Ovary (tissue), 9 donors: Measurements from ENCODE around the gene SPATA16. TPM values are rescaled to one million over a fixed set of nuclear protein-coding genes. Genes with fewer than 3 reads are reported as not detected.

Experiments used
- DNase-seq, 5 donors: peaks; one replicate each; pipeline ENCODE4 v3.0.0-alpha.2; 2019 to 2020
- H3K27ac ChIP-seq, 2 donors: fragments of 200-600 bp; one replicate each; pipeline versions ENCODE4 v1.5.1 to v1.8.0; 2019 to 2022
- H3K27me3 ChIP-seq: fragments of 200-600 bp; one replicate; pipeline ENCODE4 v1.8.0; 2022
- H3K36me3 ChIP-seq: fragments of 200-600 bp; sonication (generic); one replicate; pipeline ENCODE4 v1.5.1; 2019
- H3K4me1 ChIP-seq: one replicate; pipeline ENCODE4 v1.8.1; 2013; ENCODE audit warnings: mild to moderate bottlenecking, moderate library complexity; ENCODE audit not compliant: insufficient read depth
- H3K4me3 ChIP-seq: fragments of 200-600 bp; sonication (generic); one replicate; pipeline ENCODE4 v1.5.1; 2017
- H3K9me3 ChIP-seq, 2 donors: fragments of 200-600 bp in 1 of 2; sonication (generic) in 1 of 2; one replicate each; pipeline versions ENCODE4 v1.5.1 to v1.8.1; 2013 to 2019; ENCODE audit warnings: mild to moderate bottlenecking in 1 of 2, moderate library complexity in 1 of 2
- EP300 ChIP-seq: sonication (generic); formaldehyde crosslinking; IDR thresholded peaks from one replicate; pipeline ENCODE4 v1.6.1; 2017; ENCODE audit warnings: antibody characterized with exemption
- POLR2A ChIP-seq: fragments of 450-650 bp; IDR thresholded peaks from one replicate; pipeline ENCODE4 v1.6.1; 2017; ENCODE audit warnings: antibody characterized with exemption, mild to moderate bottlenecking, moderate library complexity
- WGBS, 3 donors: extraction: QIAGEN DNeasy Blood & Tissue Kit in 1 of 3; methylation state at CpG; one replicate each; pipeline versions ENCODE4 v1.1.5 to v1.1.7; 2013 to 2017; 5-methylcytosine and 5-hydroxymethylcytosine counted together
- intact Hi-C, 4 donors: fragments of 100-400 bp; cut with DNase I; formaldehyde crosslinking; loops; one replicate each; pipeline versions ENCODE4 v1.11.0 to v1.15.1; 2022 to 2023
- polyA plus RNA-seq, 2 donors: library from polyadenylated mRNA; stranded (reverse); fragments of 200-250 nt in 1 of 2; fragments of 350-450 nt in 1 of 2; fragmentation: Illumina TruSeq in 1 of 2; extraction: RNeasy Lipid Tissue Mini Kit (QIAGEN cat#74804) in 1 of 2; gene quantifications; one replicate each; pipeline ENCODE4 v1.2.3, GENCODE V29; 2013 to 2014
- total RNA-seq, 7 donors: library from RNA; depleted of rRNA in 2 of 7; stranded (reverse); fragments of >200 nt in 2 of 7; fragmentation: NEBNext Ultra II Directional in 3 of 7; extraction: Animal tissue kit (Norgen Biotek cat#: 25700) in 3 of 7; gene quantifications; one replicate each; pipeline versions ENCODE4 v1.1.0 to v1.2.4, GENCODE V29; 2016 to 2023
- TF ChIP-seq, protein P1 (sequence below), 3 donors: fragments of 450-650 bp in 2 of 3; fragments of 200-600 bp in 1 of 3; IDR thresholded peaks; one replicate each; pipeline versions ENCODE4 v1.5.1 to v1.8.0; 2016 to 2022; ENCODE audit warnings: antibody characterized with exemption in 3 of 3, mild to moderate bottlenecking in 1 of 3
- donor health status: DM: no; HTN: no; CAD: no; lungs with moderate emphysema.
- donor health status: DM: no; HTN: no; CAD: no.
- donor health status: Bipolar disorder and iron deficiency.
- donor health status: DM: yes; HTN: yes; CAD: no.
- donor health status: DM: no; HTN: no; CAD: no.
- donor health status: DM: yes; HTN: yes; CAD: no.

The SPATA16 gene
- total and polyA plus RNA-seq, 9 donors = not detected

DNA sequence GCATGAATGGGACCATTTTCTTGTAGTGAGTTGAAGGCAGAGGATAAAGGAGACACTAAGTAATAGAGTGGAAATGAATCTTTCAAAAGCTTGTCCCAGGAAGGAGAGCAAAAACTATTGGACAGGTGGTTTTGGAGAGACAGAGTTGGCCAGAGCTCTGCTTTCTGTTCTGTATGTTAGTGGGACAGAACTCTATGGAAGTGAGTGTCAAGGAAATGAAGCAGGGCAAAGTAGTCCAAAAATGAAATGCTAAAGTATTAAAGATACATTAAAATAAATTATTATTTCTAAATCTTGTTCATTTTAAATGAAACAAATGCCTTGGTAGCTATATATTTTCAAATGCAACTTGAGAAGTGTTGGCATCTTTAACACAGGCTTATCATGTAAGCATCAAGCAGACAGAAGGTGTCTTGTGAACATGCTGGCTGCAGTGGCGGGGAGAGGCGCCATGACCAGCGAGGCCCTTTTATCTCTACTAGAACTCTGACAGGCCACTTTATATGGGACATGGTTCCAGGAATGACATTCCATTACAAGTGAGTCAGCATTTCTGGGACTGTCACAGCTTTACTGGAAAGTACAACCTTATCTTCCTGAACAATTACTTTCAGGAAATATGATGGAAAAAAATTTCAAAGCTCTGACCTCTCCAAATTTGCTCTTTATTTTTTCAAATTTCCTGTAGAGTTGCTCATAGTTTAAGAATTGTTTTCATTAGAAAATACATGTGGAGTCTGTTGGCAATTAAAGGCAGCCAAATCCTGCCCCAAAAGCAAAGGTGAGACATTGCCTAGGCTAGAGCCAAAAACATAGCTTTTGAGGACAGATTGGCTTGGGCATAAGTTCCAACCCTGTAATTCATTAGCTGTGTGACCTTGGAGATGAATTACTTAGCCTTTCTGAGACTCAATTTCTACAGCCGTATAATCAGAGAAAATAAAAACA lies 284.0 kb downstream of the SPATA16 start:
- Histone ChIP-seq H3K4me1 (no peaks in the 10 kb centered on the region), H3K27ac (no peak overlapping the region), H3K27me3 (no peaks in the 10 kb centered on the region), H3K36me3 (no peaks in the 10 kb centered on the region), H3K9me3 (no peaks in the 10 kb centered on the region), H3K4me3 (no peak overlapping the region)
- WGBS, 3 donors = 54 to 60% (median 54%) methylated on average over 4 of the region's 4 CpGs
- peak; percentile 41 for TF ChIP-seq EP300
- no peak for TF ChIP-seq POLR2A
- DNase-seq = no peak
- intact Hi-C loops = no loop called here

DNA sequence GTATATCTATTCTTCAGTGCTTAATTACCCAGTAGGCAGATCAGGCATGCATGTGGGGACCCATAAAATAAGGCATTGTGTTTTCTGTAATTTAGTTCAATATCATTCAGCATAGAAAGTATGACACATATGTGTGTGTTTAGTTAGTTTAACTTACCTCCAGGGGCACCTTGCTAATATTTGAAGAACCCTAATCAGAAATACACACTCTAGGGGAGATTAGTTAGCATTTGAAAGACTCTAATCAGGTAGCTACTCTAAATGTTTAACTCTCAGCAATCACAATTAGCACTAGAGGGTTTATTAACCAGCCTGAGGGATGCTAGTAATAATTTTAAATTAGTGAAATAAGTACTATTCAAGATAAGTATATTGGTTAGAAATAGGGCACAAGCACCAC lies 286.0 kb downstream of the SPATA16 start:
- Histone ChIP-seq H3K27ac (no peak overlapping the region), H3K4me3 (no peak overlapping the region), H3K4me1 (no peaks in the 10 kb centered on the region), H3K27me3 (no peaks in the 10 kb centered on the region), H3K36me3 (no peaks in the 10 kb centered on the region), H3K9me3 (no peaks in the 10 kb centered on the region)
- no peak for DNase-seq
- intact Hi-C loops = no loop called here
- TF ChIP-seq POLR2A (no peak), EP300 (no peak)
- TF ChIP-seq, protein P1, sequence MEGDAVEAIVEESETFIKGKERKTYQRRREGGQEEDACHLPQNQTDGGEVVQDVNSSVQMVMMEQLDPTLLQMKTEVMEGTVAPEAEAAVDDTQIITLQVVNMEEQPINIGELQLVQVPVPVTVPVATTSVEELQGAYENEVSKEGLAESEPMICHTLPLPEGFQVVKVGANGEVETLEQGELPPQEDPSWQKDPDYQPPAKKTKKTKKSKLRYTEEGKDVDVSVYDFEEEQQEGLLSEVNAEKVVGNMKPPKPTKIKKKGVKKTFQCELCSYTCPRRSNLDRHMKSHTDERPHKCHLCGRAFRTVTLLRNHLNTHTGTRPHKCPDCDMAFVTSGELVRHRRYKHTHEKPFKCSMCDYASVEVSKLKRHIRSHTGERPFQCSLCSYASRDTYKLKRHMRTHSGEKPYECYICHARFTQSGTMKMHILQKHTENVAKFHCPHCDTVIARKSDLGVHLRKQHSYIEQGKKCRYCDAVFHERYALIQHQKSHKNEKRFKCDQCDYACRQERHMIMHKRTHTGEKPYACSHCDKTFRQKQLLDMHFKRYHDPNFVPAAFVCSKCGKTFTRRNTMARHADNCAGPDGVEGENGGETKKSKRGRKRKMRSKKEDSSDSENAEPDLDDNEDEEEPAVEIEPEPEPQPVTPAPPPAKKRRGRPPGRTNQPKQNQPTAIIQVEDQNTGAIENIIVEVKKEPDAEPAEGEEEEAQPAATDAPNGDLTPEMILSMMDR (IDR thresholded peaks at IDR 0.05) = no peak

DNA sequence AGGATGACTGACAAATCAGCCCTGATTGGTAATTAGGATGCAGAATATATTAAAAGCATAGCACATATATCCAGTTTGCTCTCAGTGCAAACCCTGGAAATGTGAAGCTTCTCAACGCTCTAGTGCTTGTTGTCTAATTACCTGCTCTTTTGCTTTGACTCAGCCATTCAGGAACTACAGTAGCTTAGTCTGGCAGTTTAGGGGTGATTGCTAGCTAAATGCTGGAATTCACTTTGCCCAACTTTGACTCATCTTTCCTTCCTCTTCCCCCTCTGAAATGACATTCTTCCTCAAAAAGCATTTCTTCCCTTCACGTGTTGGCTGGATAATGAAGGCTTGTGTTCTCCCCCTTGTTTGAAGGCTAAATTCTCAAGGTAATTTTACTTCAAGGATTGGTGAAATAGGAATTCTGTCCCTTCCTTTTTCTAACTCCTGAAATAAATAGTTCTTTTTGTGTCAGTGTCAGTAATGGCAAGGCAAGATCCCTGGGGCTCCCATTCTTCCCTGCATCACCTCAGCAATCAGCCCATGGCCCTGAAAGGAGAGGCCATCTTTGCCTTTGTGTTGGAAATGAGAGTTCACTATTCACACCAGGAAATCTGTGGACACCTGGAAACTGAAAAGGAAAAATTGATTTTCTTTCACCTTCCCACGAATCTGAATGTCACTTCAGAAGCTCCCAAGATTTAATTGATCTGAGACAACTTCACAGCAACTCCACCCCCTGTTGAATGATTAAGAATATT lies 286.9 kb downstream of the SPATA16 start:
- no peaks in the 10 kb centered on the region for H3K27me3 ChIP-seq
- H3K4me3 ChIP-seq = no peak overlapping the region
- DNase-seq = no peak
- TF ChIP-seq, protein P1 (IDR thresholded peaks at IDR 0.05) = no peak
- no peak for TF ChIP-seq POLR2A
- no peak for TF ChIP-seq EP300
- 58 to 65% (median 65%) methylated on average over 3 of the region's 3 CpGs for WGBS, 3 donors
- intact Hi-C loops = no loop called here
- H3K4me1 ChIP-seq = no peaks in the 10 kb centered on the region
- H3K27ac ChIP-seq = no peak overlapping the region
- no peaks in the 10 kb centered on the region for H3K36me3 ChIP-seq
- no peaks in the 10 kb centered on the region for H3K9me3 ChIP-seq

- Histone ChIP-seq H3K27ac (no peak overlapping the region), H3K9me3 (no peaks in the 10 kb centered on the region), H3K4me3 (no peak overlapping the region), H3K4me1 (no peaks in the 10 kb centered on the region), H3K36me3 (no peaks in the 10 kb centered on the region), H3K27me3 (no peaks in the 10 kb centered on the region)
- intact Hi-C loops = no loop called here
- TF ChIP-seq POLR2A (no peak), EP300 (no peak)
- TF ChIP-seq, protein P1 (IDR thresholded peaks at IDR 0.05) = no peak
- no peak for DNase-seq
- WGBS, 3 donors = 78 to 88% (median 85%) methylated on average over 1 of the region's 1 CpG
Observed at GRCh38 chr3:172853005-172853404, 288.0 kb downstream of the SPATA16 start.

DNA sequence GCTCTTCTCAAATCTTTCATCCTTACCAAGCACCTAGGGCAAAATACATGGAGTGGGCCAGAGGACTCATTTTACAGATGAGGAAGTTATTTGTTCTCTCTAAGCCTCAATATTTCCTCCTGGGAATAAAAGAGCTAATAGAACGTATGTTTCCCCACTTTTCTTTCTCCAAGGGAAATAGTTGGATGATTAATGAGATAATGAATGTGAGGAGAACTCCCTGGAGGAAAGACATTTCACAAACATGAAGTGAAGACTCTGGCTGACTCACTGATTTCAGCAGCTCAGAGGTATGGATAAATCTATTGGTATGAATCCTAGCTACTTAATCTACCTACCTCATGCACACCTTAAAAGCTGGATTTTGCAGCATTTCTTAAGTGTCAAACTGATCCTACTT lies 292.1 kb downstream of the SPATA16 start:
- Histone ChIP-seq H3K4me1 (no peaks in the 10 kb centered on the region), H3K9me3 (no peaks in the 10 kb centered on the region), H3K36me3 (no peaks in the 10 kb centered on the region), H3K27ac (no peak overlapping the region), H3K27me3 (no peaks in the 10 kb centered on the region), H3K4me3 (no peak overlapping the region)
- DNase-seq = no peak
- TF ChIP-seq EP300 (no peak), POLR2A (no peak)
- TF ChIP-seq, protein P1 (IDR thresholded peaks at IDR 0.05) = no peak
- intact Hi-C loops = no loop called here
- whole genome bisulfite sequencing, 3 donors = 16 to 30% (median 19%) methylated on average over 1 of the region's 1 CpG
